ENCODE measurements around the gene NOC3L.

DNA sequence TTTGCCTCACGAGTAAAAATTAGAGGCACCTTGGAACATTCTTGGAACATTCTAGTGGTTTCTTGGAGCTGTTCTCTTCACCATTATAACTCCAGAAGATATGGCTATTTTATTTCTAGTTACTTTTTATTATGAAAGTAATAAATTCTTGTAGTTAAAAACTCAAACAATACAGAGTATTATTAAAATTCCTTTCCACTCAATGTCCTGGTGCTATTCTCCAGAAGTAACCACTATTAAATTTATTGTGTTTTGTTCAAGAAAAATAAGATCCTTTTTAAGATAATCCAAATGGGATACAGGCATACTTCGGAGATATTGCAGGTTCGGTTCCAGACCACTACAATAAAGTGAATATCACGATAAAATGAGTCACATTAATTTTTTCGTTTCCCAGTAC is 68.6 kb downstream of the NOC3L start:
- TF ChIP-seq CTCF (IDR thresholded peaks at IDR 0.05): no peak
- no peak for TF ChIP-seq EP300 (IDR thresholded peaks at IDR 0.05; ENCODE audit: low read depth)

Measured in transverse colon (tissue), 3 donors.